HUES48 (cell line): ENCODE results near the gene PTPN1.

Source experiments
- H3K27ac ChIP-seq: one replicate; pipeline ENCODE4 v1.7.0; 2013; ENCODE audit warnings: low read depth, low read length, inconsistent platforms
- H3K27me3 ChIP-seq: 2 replicates; pipeline ENCODE4 v1.6.1; 2013; ENCODE audit warnings: mild to moderate bottlenecking, low read length; ENCODE audit not compliant: control insufficient read depth, insufficient read depth
- H3K36me3 ChIP-seq: 2 replicates; pipeline ENCODE4 v1.6.1; 2013; ENCODE audit warnings: low read length; ENCODE audit not compliant: control insufficient read depth, insufficient read depth
- H3K4me1 ChIP-seq: 2 replicates; pipeline ENCODE4 v1.6.1; 2013; ENCODE audit warnings: mild to moderate bottlenecking, low read length; ENCODE audit not compliant: control insufficient read depth, insufficient read depth
- H3K4me3 ChIP-seq: 2 replicates; pipeline ENCODE4 v1.5.1; 2013; ENCODE audit warnings: mild to moderate bottlenecking, low read depth, low read length
- H3K9ac ChIP-seq: 2 replicates; pipeline ENCODE4 v1.6.1; 2013; ENCODE audit warnings: mild to moderate bottlenecking, low read depth, low read length, moderate library complexity
- H3K9me3 ChIP-seq: 2 replicates; pipeline ENCODE4 v1.6.1; 2013; ENCODE audit warnings: low read length; ENCODE audit not compliant: control insufficient read depth, insufficient read depth

The PTPN1 gene

GRCh38 chr20:50523552-50524167 lies 13.5 kb downstream of the PTPN1 start:
- no peaks in the 10 kb centered on the region for H3K9me3 ChIP-seq
- H3K4me3 ChIP-seq: no peak overlapping the region
- H3K9ac ChIP-seq: no peak overlapping the region
- peaks cover 7% of the 10 kb centered on the region; the same call in 1 of the 2 replicates for H3K4me1 ChIP-seq
- H3K36me3 ChIP-seq: no peaks in the 10 kb centered on the region
- H3K27me3 ChIP-seq: no peaks in the 10 kb centered on the region
- H3K27ac ChIP-seq: no peak overlapping the region

- Histone ChIP-seq H3K4me3 (no peak overlapping the region), H3K4me1 (peaks cover 7% of the 10 kb centered on the region; the same call in 1 of the 2 replicates), H3K27ac (no peak overlapping the region), H3K27me3 (no peaks in the 10 kb centered on the region), H3K9me3 (no peaks in the 10 kb centered on the region), H3K9ac (no peak overlapping the region), H3K36me3 (no peaks in the 10 kb centered on the region)
Observed at GRCh38 chr20:50525681-50526080, 15.5 kb downstream of the PTPN1 start.

GRCh38 chr20:50526403-50526989 lies 16.3 kb downstream of the PTPN1 start:
- Histone ChIP-seq H3K4me3 (no peak overlapping the region), H3K27me3 (no peaks in the 10 kb centered on the region), H3K27ac (no peak overlapping the region), H3K9ac (no peak overlapping the region), H3K36me3 (no peaks in the 10 kb centered on the region), H3K9me3 (no peaks in the 10 kb centered on the region), H3K4me1 (peaks cover 7% of the 10 kb centered on the region; the same call in 1 of the 2 replicates)

- Histone ChIP-seq H3K4me3 (no peak overlapping the region), H3K9ac (no peak overlapping the region), H3K9me3 (no peaks in the 10 kb centered on the region), H3K36me3 (no peaks in the 10 kb centered on the region), H3K4me1 (peaks cover 7% of the 10 kb centered on the region; the same call in 1 of the 2 replicates), H3K27ac (no peak overlapping the region), H3K27me3 (no peaks in the 10 kb centered on the region)
Observed at GRCh38 chr20:50527068-50527605, 17.0 kb downstream of the PTPN1 start.

GRCh38 chr20:50528129-50528528 lies 17.9 kb downstream of the PTPN1 start:
- Histone ChIP-seq H3K36me3 (no peaks in the 10 kb centered on the region), H3K9me3 (no peaks in the 10 kb centered on the region), H3K27me3 (no peaks in the 10 kb centered on the region), H3K9ac (no peak overlapping the region), H3K4me1 (peaks cover 7% of the 10 kb centered on the region; the same call in 1 of the 2 replicates), H3K4me3 (no peak overlapping the region), H3K27ac (no peak overlapping the region)

- no peak overlapping the region for H3K27ac ChIP-seq
- no peak overlapping the region for H3K9ac ChIP-seq
- no peaks in the 10 kb centered on the region for H3K9me3 ChIP-seq
- H3K4me3 ChIP-seq: no peak overlapping the region
- H3K4me1 ChIP-seq: peaks cover 7% of the 10 kb centered on the region; the same call in 1 of the 2 replicates
- no peaks in the 10 kb centered on the region for H3K27me3 ChIP-seq
- H3K36me3 ChIP-seq: no peaks in the 10 kb centered on the region
Observed at GRCh38 chr20:50528804-50529351, 18.7 kb downstream of the PTPN1 start.

GRCh38 chr20:50532221-50532620 lies 22.0 kb downstream of the PTPN1 start:
- no peaks in the 10 kb centered on the region for H3K9me3 ChIP-seq
- H3K27me3 ChIP-seq: no peaks in the 10 kb centered on the region
- H3K4me3 ChIP-seq: no peak overlapping the region
- H3K4me1 ChIP-seq: peaks cover 5% of the 10 kb centered on the region; the same call in 1 of the 2 replicates
- H3K27ac ChIP-seq: no peak overlapping the region
- no peaks in the 10 kb centered on the region for H3K36me3 ChIP-seq
- H3K9ac ChIP-seq: no peak overlapping the region

- Histone ChIP-seq H3K27me3 (no peaks in the 10 kb centered on the region), H3K4me1 (peaks cover 5% of the 10 kb centered on the region; the same call in 1 of the 2 replicates), H3K4me3 (no peak overlapping the region), H3K9me3 (no peaks in the 10 kb centered on the region), H3K9ac (no peak overlapping the region), H3K36me3 (no peaks in the 10 kb centered on the region), H3K27ac (no peak overlapping the region)
Observed at GRCh38 chr20:50533061-50533460, 22.9 kb downstream of the PTPN1 start.

GRCh38 chr20:50533464-50533863 lies 23.3 kb downstream of the PTPN1 start:
- H3K4me3 ChIP-seq: no peak overlapping the region
- peaks cover 5% of the 10 kb centered on the region; the same call in 1 of the 2 replicates for H3K4me1 ChIP-seq
- no peak overlapping the region for H3K9ac ChIP-seq
- no peaks in the 10 kb centered on the region for H3K9me3 ChIP-seq
- no peaks in the 10 kb centered on the region for H3K27me3 ChIP-seq
- H3K36me3 ChIP-seq: no peaks in the 10 kb centered on the region
- no peak overlapping the region for H3K27ac ChIP-seq

- H3K27me3 ChIP-seq: no peaks in the 10 kb centered on the region
- no peak overlapping the region for H3K9ac ChIP-seq
- no peaks in the 10 kb centered on the region for H3K9me3 ChIP-seq
- no peak overlapping the region for H3K27ac ChIP-seq
- no peak overlapping the region for H3K4me3 ChIP-seq
- peaks cover 5% of the 10 kb centered on the region; the same call in 1 of the 2 replicates for H3K4me1 ChIP-seq
- H3K36me3 ChIP-seq: no peaks in the 10 kb centered on the region
Observed at GRCh38 chr20:50534567-50534966, 24.4 kb downstream of the PTPN1 start.

GRCh38 chr20:50535162-50535561 lies 25.0 kb downstream of the PTPN1 start:
- Histone ChIP-seq H3K4me3 (no peak overlapping the region), H3K36me3 (no peaks in the 10 kb centered on the region), H3K27ac (no peak overlapping the region), H3K4me1 (peaks cover 5% of the 10 kb centered on the region; the same call in 1 of the 2 replicates), H3K27me3 (no peaks in the 10 kb centered on the region), H3K9ac (no peak overlapping the region), H3K9me3 (no peaks in the 10 kb centered on the region)
